Testis (tissue), 2 donors: ENCODE measurements around the gene RAPGEF5.

ENCODE experiments used
- POLR2A ChIP-seq: fragments of 450-650 bp; IDR thresholded peaks from one replicate; pipeline ENCODE4 v1.6.1; 2017; ENCODE audit warnings: antibody characterized with exemption, mild to moderate bottlenecking, moderate library complexity
- TF ChIP-seq, protein P1 (sequence below), 3 experiments: fragments of 450-650 bp in 2 of 3; fragments of 200-600 bp in 1 of 3; sonication (generic) in 1 of 3; IDR thresholded peaks; one replicate each; pipeline ENCODE4 v1.5.1; 2016 to 2019; ENCODE audit warnings: antibody characterized with exemption in 3 of 3, mild to moderate bottlenecking in 2 of 3, moderate library complexity in 1 of 3

DNA sequence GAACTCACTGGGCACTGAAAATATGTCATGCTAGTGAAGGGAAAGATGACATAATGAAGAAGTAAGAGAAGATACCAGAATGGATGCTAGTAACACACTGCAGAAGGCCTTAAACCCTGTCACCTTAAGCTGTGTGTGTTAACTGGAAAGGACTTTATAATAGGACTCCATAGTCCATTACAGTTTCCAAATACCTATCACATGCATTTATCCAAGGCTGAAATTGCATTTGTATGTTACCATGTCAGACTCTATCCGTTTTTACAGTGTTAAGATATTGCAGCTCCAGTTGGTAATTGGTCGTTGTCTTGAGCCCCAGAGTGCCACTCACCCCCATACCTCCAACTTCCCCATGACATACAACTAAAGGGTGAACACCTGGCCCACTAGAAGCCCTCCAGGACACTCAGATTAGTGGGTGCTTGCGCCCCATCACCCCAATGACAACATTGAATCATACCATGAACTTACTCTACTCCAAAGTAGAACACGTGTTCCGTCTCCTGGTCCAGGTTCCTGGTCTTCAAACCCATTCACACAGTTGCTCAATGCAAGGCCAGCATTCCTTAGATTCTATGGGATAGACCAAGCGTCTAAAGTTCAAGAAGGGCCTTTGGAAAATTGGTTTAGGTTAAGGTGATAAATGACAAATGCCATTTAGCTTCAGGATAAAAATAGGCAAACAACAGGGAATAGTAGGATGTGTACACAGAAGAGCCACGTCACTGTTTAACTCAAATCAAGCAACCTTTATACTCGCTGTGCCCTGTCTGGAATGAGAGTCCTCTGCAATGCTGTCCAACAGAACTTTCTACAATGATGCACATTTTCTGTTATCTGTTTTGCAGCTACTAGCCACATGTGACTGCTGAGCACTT is 2.1 kb upstream of the RAPGEF5 start:
- TF ChIP-seq POLR2A: no peak
- TF ChIP-seq, protein P1, sequence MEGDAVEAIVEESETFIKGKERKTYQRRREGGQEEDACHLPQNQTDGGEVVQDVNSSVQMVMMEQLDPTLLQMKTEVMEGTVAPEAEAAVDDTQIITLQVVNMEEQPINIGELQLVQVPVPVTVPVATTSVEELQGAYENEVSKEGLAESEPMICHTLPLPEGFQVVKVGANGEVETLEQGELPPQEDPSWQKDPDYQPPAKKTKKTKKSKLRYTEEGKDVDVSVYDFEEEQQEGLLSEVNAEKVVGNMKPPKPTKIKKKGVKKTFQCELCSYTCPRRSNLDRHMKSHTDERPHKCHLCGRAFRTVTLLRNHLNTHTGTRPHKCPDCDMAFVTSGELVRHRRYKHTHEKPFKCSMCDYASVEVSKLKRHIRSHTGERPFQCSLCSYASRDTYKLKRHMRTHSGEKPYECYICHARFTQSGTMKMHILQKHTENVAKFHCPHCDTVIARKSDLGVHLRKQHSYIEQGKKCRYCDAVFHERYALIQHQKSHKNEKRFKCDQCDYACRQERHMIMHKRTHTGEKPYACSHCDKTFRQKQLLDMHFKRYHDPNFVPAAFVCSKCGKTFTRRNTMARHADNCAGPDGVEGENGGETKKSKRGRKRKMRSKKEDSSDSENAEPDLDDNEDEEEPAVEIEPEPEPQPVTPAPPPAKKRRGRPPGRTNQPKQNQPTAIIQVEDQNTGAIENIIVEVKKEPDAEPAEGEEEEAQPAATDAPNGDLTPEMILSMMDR (IDR thresholded peaks at IDR 0.05): no peak
